Hepatocyte (in vitro differentiated cells): Measurements from ENCODE around the gene RTTN. TPM values are rescaled to one million over a fixed set of nuclear protein-coding genes. Genes with fewer than 3 reads are reported as not detected.

Experiments used
- DNase-seq: peaks from one replicate; pipeline ENCODE4 v3.0.0-alpha.2; 2016; ENCODE audit warnings: low spot score
- H2AFZ ChIP-seq: fragments of 200-600 bp; sonication (generic); 2 replicates; pipeline ENCODE4 v1.6.0; 2016; ENCODE audit warnings: antibody characterized with exemption, mild to moderate bottlenecking
- H3K27ac ChIP-seq: fragments of 200-600 bp; sonication (generic); 2 replicates; pipeline ENCODE4 v1.5.1; 2016; ENCODE audit warnings: mild to moderate bottlenecking
- H3K27me3 ChIP-seq: fragments of 200-600 bp; sonication (generic); 2 replicates; pipeline ENCODE4 v1.6.1; 2016
- H3K36me3 ChIP-seq: fragments of 200-600 bp; sonication (generic); replicated peaks from 2 replicates; pipeline ENCODE4 v1.5.1; 2016; ENCODE audit warnings: low read depth; ENCODE audit not compliant: insufficient read depth
- H3K4me1 ChIP-seq: fragments of 200-600 bp; sonication (generic); 2 replicates; pipeline ENCODE4 v1.5.1; 2016; ENCODE audit warnings: mild to moderate bottlenecking, moderate library complexity; ENCODE audit not compliant: insufficient read depth
- H3K4me2 ChIP-seq: fragments of 200-600 bp; sonication (generic); 2 replicates; pipeline ENCODE4 v1.6.0; 2016
- H3K4me3 ChIP-seq: fragments of 200-600 bp; sonication (generic); 2 replicates; pipeline ENCODE4 v1.5.1; 2016; ENCODE audit warnings: mild to moderate bottlenecking
- H3K79me2 ChIP-seq: fragments of 200-600 bp; sonication (generic); 2 replicates; pipeline ENCODE4 v1.6.0; 2017; ENCODE audit warnings: mild to moderate bottlenecking
- H3K9me2 ChIP-seq: fragments of 200-600 bp; sonication (generic); replicated peaks from 2 replicates; pipeline ENCODE4 v1.6.0; 2017; ENCODE audit warnings: mild to moderate bottlenecking; ENCODE audit not compliant: insufficient read depth
- H3K9me3 ChIP-seq: fragments of 200-600 bp; sonication (generic); 2 replicates; pipeline ENCODE4 v1.5.1; 2016; ENCODE audit warnings: low read depth, mild to moderate bottlenecking
- H4K20me1 ChIP-seq: fragments of 200-600 bp; sonication (generic); 2 replicates; pipeline ENCODE4 v1.6.0; 2016; ENCODE audit warnings: mild to moderate bottlenecking; ENCODE audit not compliant: insufficient read depth, poor library complexity, severe bottlenecking
- CTCF ChIP-seq: fragments of 200-600 bp; sonication (generic); IDR thresholded peaks from 2 replicates; pipeline ENCODE4 v1.5.1; 2016; ENCODE audit warnings: antibody characterized with exemption, mild to moderate bottlenecking; ENCODE audit not compliant: poor library complexity
- EZH2 ChIP-seq: fragments of 200-600 bp; sonication (generic); IDR thresholded peaks from 2 replicates; pipeline ENCODE4 v1.6.1; 2016; ENCODE audit warnings: antibody characterized with exemption, mild to moderate bottlenecking, borderline replicate concordance
- EZH2phosphoT487 ChIP-seq: fragments of 200-600 bp; sonication (generic); IDR thresholded peaks from one replicate; pipeline ENCODE4 v1.6.1; 2018; ENCODE audit warnings: antibody characterized with exemption, mild to moderate bottlenecking, low read depth, moderate library complexity; ENCODE audit not compliant: unreplicated experiment, severe bottlenecking
- WGBS: methylation state at CpG from one replicate; pipeline ENCODE4 v1.1.6; 2016; ENCODE audit warnings: low lambda C conversion rate; ENCODE audit errors: missing lambda C conversion rate; 5-methylcytosine and 5-hydroxymethylcytosine counted together
- polyA plus RNA-seq: library from polyadenylated mRNA; unstranded; fragments of >200 nt; fragmentation: Nextera tagmentation; extraction: Ambion mirVana; gene quantifications from 2 replicates; pipeline ENCODE4 v1.2.1, GENCODE V29; 2016
- total RNA-seq: library from RNA; depleted of rRNA; stranded (reverse); fragments of >200 nt; gene quantifications from 2 replicates; pipeline ENCODE4 v1.2.3, GENCODE V29; 2014

Gene RTTN
- total and polyA plus RNA-seq, 2 experiments from 2014 or later = 2.5 to 14.0 TPM

GRCh38 chr18:70149616-70150301 is 55.7 kb downstream of the RTTN start:
- TF ChIP-seq CTCF (no peak), EZH2phosphoT487 (no peak), EZH2 (no peak)
- H3K27me3 ChIP-seq = no peaks in the 10 kb centered on the region
- no peaks in the 10 kb centered on the region for H3K4me1 ChIP-seq
- no peaks in the 10 kb centered on the region for H3K9me3 ChIP-seq
- H3K27ac ChIP-seq = no peak overlapping the region
- H3K4me3 ChIP-seq = no peak overlapping the region
- no peak overlapping the region for H3K4me2 ChIP-seq
- WGBS = 92% methylated on average over 5 of the region's 5 CpGs
- no peaks in the 10 kb centered on the region for H4K20me1 ChIP-seq
- no peaks in the 10 kb centered on the region for H3K9me2 ChIP-seq
- no peaks in the 10 kb centered on the region for H3K36me3 ChIP-seq
- no peaks in the 10 kb centered on the region for H3K79me2 ChIP-seq
- no peak for DNase-seq
- H2AFZ ChIP-seq = no peak overlapping the region

DNA sequence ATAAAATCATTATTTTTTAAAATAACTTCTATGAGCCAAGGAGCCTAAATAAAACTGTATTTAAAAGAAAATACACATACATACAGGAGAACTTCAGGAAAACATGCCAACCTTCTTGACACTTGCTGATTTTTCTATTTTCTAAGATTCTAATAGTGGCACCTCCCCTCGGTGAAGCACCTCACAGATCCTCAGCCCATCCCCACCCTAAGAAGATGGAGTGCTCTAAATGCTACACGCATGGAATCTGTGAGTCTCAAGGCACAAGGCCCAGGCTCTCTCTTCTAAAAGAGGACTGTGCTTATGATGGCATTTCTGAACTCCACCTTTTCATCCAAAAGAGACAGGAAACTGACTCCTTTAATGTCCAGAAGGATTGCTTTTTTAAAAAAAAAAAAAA is 56.3 kb downstream of the RTTN start:
- Histone ChIP-seq H4K20me1 (no peaks in the 10 kb centered on the region), H3K9me2 (no peaks in the 10 kb centered on the region), H3K4me3 (no peak overlapping the region), H3K4me2 (no peak overlapping the region), H2AFZ (no peak overlapping the region), H3K27me3 (no peaks in the 10 kb centered on the region), H3K27ac (no peak overlapping the region), H3K36me3 (no peaks in the 10 kb centered on the region), H3K79me2 (no peaks in the 10 kb centered on the region), H3K9me3 (no peaks in the 10 kb centered on the region), H3K4me1 (no peaks in the 10 kb centered on the region)
- DNase-seq = no peak
- TF ChIP-seq EZH2phosphoT487 = no peak
- TF ChIP-seq EZH2 = no peak
- no peak for TF ChIP-seq CTCF
- WGBS = 98% methylated on average over 2 of the region's 2 CpGs

DNA sequence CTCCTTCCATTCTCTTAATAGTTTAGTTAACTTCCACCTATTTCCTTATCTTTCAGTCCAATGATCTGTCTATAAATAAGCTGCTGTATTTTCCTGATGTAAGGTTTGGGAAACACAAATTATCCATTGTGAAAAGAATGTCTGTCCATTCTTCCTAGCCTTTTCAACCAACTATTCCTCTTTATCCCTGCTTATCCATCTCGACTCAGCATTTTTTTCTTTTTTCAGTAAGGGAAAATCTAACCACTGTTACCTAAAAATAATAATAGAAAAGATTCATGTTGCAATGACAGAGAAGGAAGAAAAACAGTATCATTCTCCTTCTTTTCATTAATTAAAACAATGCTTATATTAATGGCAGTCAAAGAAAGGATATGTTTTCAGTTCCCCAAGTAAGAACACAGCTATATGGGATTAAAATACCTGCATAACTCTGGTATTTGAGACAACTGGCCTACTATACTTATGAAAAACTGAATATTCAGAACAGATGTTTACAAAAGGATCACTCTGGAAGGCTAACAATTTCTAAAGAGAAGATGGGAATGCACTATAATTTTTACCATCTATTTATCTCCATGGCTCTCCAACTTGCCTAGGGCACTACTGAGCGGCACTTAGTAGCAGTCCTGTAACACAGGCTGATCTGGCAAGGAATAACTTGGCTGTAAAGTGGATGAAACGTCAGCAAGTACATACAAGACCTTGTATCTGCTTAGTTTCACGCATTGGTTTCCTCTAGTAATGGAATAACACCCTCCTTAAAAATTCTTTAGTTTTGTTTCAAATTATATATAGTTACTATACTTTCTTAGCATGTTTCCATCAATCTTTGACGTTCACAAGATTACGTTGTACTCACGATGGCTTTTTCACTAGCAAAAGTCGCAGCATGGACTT is 57.2 kb downstream of the RTTN start:
- no peaks in the 10 kb centered on the region for H3K9me2 ChIP-seq
- no peak for DNase-seq
- no peaks in the 10 kb centered on the region for H3K27me3 ChIP-seq
- TF ChIP-seq CTCF (no peak), EZH2phosphoT487 (no peak), EZH2 (no peak)
- H3K9me3 ChIP-seq = no peaks in the 10 kb centered on the region
- H4K20me1 ChIP-seq = no peaks in the 10 kb centered on the region
- no peak overlapping the region for H3K4me2 ChIP-seq
- no peaks in the 10 kb centered on the region for H3K4me1 ChIP-seq
- no peak overlapping the region for H3K27ac ChIP-seq
- no peaks in the 10 kb centered on the region for H3K79me2 ChIP-seq
- no peak overlapping the region for H3K4me3 ChIP-seq
- no peaks in the 10 kb centered on the region for H3K36me3 ChIP-seq
- H2AFZ ChIP-seq = no peak overlapping the region
- 79% methylated on average over 8 of the region's 8 CpGs for WGBS
